Liver (tissue), 3 donors: Measurements from ENCODE around the gene PLA2G4E.

Experiments
- EGR1 ChIP-seq, 2 donors: IDR thresholded peaks; 2 replicates each; pipeline ENCODE4 v1.6.1; 2016 to 2018; ENCODE audit warnings: antibody characterized with exemption in 2 of 2, low read depth in 2 of 2
- FOXA1 ChIP-seq: IDR thresholded peaks from 2 replicates; pipeline ENCODE4 v1.6.1; 2016; ENCODE audit warnings: antibody characterized with exemption
- GABPA ChIP-seq, 2 donors: IDR thresholded peaks in 1 of 2; conservative IDR thresholded peaks in 1 of 2; 2 replicates each; pipeline ENCODE4 v1.6.1; 2016; ENCODE audit warnings: antibody characterized with exemption in 2 of 2, mild to moderate bottlenecking in 1 of 2, moderate library complexity in 1 of 2
- HNF4G ChIP-seq: IDR thresholded peaks from 2 replicates; pipeline ENCODE4 v1.6.1; 2016; ENCODE audit warnings: antibody characterized with exemption
- JUND ChIP-seq, 2 donors: IDR thresholded peaks; 2 replicates each; pipeline ENCODE4 v1.6.1; 2016; ENCODE audit warnings: antibody characterized with exemption in 2 of 2
- RAD21 ChIP-seq, 2 donors: IDR thresholded peaks; 2 replicates each; pipeline ENCODE4 v1.6.1; 2016; ENCODE audit warnings: antibody characterized with exemption in 2 of 2, mild to moderate bottlenecking in 2 of 2
- SP1 ChIP-seq: IDR thresholded peaks from 2 replicates; pipeline ENCODE4 v1.6.1; 2018; ENCODE audit warnings: antibody characterized with exemption, mild to moderate bottlenecking
- TAF1 ChIP-seq: conservative IDR thresholded peaks from 2 replicates; pipeline ENCODE4 v1.6.1; 2016; ENCODE audit warnings: antibody characterized with exemption, mild to moderate bottlenecking
- YY1 ChIP-seq: IDR thresholded peaks from 2 replicates; pipeline ENCODE4 v1.6.1; 2016; ENCODE audit warnings: antibody characterized with exemption, mild to moderate bottlenecking
- TF ChIP-seq, protein P1 (sequence below): fragments of 150-350 bp; IDR thresholded peaks from 2 replicates; pipeline ENCODE4 v1.5.1; 2017; ENCODE audit warnings: improper control_type of control experiment, low read depth, low read length; ENCODE audit not compliant: missing input control
- TF ChIP-seq, protein P2 (sequence below): IDR thresholded peaks from 2 replicates; pipeline ENCODE4 v1.6.1; 2016; ENCODE audit warnings: antibody characterized with exemption
- TF ChIP-seq, protein P3 (sequence below): IDR thresholded peaks from 2 replicates; pipeline ENCODE4 v1.6.1; 2016; ENCODE audit warnings: antibody characterized with exemption
- TF ChIP-seq, protein P4 (sequence below): IDR thresholded peaks from 2 replicates; pipeline ENCODE4 v1.6.1; 2016; ENCODE audit warnings: antibody characterized with exemption
- TF ChIP-seq, protein P5 (sequence below): IDR thresholded peaks from 2 replicates; pipeline ENCODE4 v1.6.1; 2016; ENCODE audit warnings: antibody characterized with exemption, mild to moderate bottlenecking
- donor health status: healthy.
- donor health status: healthy.

DNA sequence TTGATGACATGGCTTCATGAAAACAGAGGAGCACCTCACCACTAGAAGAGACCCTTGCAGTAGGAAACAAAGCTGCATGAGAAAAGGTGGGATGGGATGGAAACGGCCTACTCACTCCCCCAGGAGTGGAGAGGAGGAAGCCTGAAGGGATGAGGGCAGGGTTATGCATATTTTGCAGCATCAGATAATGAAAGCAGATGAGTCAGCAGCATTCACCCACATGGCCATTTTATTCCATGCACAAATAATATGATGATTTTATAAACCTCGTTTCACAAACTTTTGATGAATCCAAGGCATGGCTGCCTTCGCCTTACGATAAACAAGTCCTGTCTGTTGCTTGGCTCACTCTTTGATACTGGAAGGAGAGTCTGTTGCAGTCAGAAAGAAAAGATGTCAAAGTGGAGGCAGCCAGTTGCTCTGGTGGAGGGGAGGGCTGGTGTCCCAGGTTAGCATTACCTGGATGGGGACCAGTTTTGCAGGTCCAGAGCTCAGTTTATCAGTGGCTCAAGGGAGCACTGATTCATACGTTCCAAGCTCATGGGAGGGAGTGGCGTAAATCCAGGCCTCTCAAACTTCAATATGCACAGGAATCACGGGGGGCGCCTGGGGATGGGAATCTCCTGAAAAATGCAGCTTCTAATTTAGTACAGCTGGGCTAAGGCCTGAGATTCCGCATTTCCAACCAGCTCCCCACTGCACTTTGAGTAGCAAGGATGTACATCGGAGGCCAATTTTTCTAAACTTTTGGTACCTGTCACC is 39.3 kb downstream of the PLA2G4E start:
- TF ChIP-seq, protein P1, sequence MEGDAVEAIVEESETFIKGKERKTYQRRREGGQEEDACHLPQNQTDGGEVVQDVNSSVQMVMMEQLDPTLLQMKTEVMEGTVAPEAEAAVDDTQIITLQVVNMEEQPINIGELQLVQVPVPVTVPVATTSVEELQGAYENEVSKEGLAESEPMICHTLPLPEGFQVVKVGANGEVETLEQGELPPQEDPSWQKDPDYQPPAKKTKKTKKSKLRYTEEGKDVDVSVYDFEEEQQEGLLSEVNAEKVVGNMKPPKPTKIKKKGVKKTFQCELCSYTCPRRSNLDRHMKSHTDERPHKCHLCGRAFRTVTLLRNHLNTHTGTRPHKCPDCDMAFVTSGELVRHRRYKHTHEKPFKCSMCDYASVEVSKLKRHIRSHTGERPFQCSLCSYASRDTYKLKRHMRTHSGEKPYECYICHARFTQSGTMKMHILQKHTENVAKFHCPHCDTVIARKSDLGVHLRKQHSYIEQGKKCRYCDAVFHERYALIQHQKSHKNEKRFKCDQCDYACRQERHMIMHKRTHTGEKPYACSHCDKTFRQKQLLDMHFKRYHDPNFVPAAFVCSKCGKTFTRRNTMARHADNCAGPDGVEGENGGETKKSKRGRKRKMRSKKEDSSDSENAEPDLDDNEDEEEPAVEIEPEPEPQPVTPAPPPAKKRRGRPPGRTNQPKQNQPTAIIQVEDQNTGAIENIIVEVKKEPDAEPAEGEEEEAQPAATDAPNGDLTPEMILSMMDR, result no peak
- no peak for TF ChIP-seq YY1
- TF ChIP-seq, protein P2, sequence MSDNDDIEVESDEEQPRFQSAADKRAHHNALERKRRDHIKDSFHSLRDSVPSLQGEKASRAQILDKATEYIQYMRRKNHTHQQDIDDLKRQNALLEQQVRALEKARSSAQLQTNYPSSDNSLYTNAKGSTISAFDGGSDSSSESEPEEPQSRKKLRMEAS, result no peak
- TF ChIP-seq, protein P3, sequence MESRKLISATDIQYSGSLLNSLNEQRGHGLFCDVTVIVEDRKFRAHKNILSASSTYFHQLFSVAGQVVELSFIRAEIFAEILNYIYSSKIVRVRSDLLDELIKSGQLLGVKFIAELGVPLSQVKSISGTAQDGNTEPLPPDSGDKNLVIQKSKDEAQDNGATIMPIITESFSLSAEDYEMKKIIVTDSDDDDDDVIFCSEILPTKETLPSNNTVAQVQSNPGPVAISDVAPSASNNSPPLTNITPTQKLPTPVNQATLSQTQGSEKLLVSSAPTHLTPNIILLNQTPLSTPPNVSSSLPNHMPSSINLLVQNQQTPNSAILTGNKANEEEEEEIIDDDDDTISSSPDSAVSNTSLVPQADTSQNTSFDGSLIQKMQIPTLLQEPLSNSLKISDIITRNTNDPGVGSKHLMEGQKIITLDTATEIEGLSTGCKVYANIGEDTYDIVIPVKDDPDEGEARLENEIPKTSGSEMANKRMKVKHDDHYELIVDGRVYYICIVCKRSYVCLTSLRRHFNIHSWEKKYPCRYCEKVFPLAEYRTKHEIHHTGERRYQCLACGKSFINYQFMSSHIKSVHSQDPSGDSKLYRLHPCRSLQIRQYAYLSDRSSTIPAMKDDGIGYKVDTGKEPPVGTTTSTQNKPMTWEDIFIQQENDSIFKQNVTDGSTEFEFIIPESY, result no peak
- no peak for TF ChIP-seq FOXA1
- no peak for TF ChIP-seq RAD21 (IDR thresholded peaks at IDR 0.05)
- TF ChIP-seq SP1, result no peak
- TF ChIP-seq, protein P4, sequence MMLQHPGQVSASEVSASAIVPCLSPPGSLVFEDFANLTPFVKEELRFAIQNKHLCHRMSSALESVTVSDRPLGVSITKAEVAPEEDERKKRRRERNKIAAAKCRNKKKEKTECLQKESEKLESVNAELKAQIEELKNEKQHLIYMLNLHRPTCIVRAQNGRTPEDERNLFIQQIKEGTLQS, result no peak
- TF ChIP-seq, protein P5, sequence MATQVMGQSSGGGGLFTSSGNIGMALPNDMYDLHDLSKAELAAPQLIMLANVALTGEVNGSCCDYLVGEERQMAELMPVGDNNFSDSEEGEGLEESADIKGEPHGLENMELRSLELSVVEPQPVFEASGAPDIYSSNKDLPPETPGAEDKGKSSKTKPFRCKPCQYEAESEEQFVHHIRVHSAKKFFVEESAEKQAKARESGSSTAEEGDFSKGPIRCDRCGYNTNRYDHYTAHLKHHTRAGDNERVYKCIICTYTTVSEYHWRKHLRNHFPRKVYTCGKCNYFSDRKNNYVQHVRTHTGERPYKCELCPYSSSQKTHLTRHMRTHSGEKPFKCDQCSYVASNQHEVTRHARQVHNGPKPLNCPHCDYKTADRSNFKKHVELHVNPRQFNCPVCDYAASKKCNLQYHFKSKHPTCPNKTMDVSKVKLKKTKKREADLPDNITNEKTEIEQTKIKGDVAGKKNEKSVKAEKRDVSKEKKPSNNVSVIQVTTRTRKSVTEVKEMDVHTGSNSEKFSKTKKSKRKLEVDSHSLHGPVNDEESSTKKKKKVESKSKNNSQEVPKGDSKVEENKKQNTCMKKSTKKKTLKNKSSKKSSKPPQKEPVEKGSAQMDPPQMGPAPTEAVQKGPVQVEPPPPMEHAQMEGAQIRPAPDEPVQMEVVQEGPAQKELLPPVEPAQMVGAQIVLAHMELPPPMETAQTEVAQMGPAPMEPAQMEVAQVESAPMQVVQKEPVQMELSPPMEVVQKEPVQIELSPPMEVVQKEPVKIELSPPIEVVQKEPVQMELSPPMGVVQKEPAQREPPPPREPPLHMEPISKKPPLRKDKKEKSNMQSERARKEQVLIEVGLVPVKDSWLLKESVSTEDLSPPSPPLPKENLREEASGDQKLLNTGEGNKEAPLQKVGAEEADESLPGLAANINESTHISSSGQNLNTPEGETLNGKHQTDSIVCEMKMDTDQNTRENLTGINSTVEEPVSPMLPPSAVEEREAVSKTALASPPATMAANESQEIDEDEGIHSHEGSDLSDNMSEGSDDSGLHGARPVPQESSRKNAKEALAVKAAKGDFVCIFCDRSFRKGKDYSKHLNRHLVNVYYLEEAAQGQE, result no peak
- no peak for TF ChIP-seq GABPA (IDR thresholded peaks at IDR 0.05 in 1 of 2, conservative IDR thresholded peaks at IDR 0.05 in 1 of 2)
- TF ChIP-seq JUND (IDR thresholded peaks at IDR 0.05), result no peak
- no peak for TF ChIP-seq TAF1
- TF ChIP-seq EGR1 (IDR thresholded peaks at IDR 0.05; ENCODE audit: low read depth in 2 of 2), result no peak
- no peak for TF ChIP-seq HNF4G
